CD4-positive, alpha-beta T cell treated with Interleukin-1 beta for 1 hour (primary cell): ENCODE data around the gene SLC25A31.

Experiments
- DNase-seq, 2 donors: peaks; one replicate each; pipeline ENCODE4 v3.0.0-alpha.2; 2020 to 2022

SLC25A31 gene

DNA sequence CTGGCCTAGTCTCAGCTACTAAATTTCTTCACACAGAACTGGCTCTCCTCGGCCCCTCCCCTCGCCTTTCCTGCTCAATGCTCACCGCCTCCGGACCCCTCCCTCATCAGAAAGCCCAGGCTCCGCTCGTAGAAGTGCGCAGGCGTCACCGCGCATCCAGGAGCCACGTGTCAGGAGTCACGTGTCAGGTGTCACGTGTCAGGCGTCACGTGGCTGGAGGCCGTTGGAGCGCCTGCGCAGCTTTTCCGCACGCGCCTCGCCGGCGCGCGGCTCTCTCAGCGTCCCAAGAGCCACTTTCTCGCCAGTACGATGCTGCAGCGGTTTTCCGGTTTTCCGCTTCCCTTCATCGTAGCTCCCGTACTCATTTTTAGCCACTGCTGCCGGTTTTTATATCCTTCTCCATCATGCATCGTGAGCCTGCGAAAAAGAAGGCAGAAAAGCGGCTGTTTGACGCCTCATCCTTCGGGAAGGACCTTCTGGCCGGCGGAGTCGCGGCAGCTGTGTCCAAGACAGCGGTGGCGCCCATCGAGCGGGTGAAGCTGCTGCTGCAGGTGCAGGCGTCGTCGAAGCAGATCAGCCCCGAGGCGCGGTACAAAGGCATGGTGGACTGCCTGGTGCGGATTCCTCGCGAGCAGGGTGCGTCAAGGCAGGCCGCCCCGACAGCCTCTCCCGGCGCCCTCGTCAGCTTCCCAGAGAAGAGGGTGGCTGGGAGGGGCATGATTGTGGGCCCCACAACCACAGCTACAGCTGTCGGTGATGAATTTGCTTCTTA is at the start of gene SLC25A31:
Gene SLC25A31 (plus strand): TSS at position 259 of the 772 bp plus-strand sequence. CDS start 146 bp downstream, at position 405.
- DNase-seq: no peak

DNA sequence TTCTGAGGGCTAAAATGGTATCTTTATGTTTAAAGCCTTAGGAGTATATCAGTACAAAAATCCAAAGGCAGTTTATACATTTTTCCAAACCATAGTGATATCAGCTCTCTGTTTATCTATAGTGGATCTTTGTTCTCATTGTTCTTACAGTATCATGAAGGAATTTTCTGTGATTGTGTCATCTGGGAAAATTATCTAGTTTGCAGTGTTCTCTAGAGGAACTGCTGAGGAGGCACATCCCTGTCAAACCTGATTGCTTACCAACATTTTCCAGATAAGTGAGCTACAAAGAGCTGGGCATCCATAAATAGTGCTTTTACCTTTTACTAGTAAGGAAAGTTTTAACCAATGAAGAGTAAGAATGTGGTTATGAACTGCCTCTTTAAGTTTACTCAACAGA is 44.9 kb upstream of the SLC25A31 start:
- DNase-seq: no peak

DNA sequence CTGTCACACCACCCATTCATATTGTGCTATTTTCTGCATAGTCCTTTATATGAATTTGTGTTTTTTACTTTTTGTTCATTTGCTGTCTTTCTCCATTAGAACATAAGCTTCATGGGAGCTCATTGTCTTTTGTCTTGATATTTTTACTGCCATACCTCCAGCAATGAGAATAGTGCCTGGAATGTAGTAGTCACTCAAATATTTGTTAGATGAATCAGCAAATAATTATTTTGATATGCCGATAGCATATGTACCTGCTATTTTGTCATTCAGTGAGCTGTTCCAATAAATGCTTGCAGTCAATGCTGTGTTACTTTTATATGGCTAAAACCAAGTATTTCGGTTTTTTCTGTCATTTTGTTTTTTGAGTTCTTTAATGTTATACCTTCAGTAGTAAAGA is 43.5 kb upstream of the SLC25A31 start:
- DNase-seq: no peak

DNA sequence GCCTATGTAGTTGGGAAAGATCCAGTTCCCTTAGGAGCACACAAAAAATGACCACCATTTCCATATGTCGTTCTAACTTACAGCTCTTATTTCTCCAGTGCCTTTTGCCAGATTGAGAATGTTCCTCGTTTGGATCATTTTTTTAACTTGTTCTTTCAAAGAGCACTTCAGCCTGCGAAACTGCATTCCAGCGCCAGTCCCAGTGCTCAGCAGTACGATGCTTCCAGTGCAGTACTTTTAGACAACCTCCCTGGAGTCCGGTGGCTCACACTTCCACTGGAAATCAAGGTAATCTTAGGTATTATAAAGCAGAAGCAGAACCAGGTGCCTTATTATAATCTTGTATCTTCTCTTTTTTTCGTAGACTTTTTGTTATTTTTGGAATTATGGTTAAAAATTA is 42.6 kb upstream of the SLC25A31 start:
- DNase-seq: no peak

DNA sequence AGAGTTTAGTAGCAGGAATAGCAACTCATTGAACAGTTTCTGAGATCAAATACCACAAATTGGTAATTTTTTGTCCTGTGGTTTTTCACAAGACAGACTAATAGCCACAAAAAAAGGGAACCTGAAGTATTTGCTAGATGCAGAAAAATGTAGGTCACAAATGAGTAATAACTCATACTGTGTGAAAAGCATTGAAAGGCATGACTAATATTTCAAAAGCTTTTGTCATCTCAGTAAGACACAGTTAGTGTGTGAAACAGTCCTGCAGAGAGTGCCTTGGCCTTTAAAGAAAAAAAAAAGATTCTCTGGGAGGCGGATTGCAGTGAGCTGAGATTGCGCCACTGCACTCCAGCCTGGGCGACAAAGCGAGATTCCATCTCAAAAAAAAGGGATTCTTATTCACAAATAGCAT is 31.4 kb upstream of the SLC25A31 start:
- no peak for DNase-seq

DNA sequence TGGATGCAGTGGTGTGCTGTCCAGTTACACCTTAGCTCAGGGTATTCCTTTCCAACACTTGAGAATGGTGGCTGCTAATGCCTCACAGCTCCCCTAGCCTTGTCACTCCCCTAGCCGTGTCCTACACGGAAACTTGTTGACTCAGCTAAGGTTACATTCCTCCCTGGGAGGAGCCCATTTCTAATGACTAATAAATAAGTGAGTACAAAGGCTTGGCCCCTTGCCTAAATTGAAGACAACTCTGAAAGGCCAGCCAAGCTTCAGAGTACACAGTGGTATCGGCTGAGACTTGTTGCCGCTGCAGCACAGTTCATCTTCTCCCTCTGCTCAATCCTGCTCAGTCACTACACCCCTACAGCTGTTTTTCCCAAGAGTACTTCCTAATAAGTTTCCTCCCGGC is 21.2 kb upstream of the SLC25A31 start:
- DNase-seq: no peak

DNA sequence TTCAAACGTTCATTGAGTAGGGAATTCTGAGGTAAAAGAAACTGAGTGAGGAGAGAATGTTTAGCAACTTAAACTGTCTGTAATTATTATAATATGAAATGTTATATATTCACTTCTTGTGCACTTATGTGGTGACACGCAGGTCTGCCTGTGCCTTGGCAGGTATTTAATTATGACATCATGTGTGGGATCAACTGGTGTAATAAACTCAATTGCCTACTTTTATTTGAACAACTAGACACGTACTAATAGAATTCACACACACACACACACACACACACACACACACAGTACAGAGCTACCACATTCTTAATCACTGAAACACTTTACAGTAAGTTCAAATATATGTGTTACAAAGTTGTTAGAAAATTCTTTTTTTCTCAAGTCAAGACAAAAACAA is 20.7 kb upstream of the SLC25A31 start:
- DNase-seq: no peak

DNA sequence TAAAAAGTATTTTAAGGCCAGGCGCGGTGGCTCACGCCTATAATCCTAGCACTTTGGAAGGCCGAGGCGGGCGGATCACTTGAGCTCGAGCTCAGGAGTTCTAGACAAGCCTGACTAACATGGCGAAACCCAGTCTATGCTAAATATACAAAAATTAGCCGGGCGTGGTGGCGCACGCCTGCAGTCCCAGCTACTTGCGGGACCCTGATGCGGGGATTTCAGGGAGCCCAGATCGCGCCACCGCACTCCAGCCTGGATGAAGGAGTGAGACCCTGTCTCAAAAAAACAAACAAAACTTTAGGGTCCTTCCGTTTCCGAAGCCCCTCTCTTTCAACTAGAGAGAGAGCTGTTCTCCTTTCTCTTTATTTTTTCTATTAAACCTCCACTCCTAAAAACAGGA is 1.2 kb downstream of the SLC25A31 start:
- no peak for DNase-seq

DNA sequence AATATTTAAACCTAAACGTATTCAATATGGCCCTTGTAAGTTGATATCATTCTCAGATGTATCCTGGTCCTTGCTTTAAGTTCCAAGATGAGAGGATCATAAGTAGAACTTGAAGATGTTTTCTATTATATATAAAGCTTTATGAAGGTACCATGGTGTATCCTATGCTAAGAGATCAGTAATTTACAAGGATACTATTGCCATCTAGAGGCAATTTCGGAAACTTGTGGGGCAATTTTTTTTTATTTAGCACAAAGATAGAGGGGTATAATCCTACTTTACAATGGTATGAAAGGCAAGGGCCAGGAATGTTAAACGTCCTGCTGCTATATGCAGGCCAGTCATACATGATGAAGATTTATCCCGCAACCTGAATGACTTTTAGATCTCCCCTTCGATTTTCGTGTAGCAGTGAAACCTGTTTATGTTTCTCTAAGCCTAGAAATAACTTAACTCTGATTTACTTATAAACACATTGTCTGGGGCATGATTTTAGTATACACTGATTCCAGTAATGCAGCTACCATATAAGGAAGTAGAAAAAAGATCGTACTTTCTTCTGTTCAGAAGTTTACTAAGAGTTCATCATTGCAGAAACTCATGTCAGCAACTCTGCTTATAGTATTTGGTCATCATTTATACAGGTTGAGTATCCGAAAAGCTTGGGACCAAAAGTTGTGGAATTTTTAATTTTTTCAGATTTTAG is 2.6 kb downstream of the SLC25A31 start:
- no peak for DNase-seq

DNA sequence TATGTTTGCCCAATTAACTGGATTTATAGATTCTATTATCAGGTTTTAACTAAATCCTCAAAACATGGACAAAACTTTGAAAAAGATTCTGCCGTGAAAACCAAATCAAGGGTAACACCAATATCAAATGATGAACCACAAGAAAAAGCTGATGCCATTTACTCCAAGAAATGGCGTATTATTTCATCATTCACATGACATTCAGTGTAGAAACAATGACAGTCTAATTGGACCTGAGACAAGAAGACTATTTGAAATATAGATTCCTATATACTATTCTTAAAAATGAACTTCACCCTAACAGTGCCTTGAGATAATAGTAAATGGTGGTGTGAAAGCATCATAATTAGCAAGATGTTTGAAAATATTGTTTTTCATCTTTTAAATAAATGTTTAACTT is 4.8 kb downstream of the SLC25A31 start:
- DNase-seq: no peak

DNA sequence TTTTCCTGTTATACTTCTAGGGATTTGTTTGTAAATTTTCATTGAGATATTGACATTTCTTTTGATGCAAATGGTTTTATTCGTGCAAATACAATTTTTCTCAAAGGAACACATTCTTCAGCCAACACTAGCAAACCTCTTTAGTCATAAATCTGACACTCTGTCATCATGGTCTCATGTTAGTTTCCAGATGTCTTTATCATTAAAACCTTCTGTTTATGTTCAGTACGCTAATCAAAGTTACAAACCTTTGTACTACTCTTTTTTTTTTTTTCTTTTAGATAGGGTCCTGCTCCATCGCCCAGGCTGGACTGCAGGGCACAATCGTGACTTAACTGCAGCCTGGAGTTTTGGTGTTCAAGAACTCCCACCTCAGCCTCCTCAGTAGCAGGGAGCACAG is 7.1 kb downstream of the SLC25A31 start:
- no peak for DNase-seq

DNA sequence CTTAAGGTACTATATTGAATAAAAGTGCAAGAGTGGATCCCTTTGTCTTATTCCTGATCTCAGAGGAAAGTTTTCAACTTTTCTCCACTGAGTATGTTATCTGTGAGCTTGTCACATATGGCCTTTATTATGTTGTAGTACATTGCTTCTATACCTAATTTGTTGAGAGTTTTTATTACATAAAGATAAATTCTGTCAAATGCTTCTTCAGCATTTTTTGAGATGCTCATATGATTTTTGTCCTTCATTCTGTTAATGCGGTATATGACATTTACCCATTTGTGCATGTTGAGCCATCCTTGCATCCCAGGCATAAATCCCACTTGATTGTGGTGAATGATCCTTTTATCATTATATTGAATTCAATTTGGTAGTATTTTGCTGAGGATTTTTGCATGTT is 11.0 kb downstream of the SLC25A31 start:
- no peak for DNase-seq

DNA sequence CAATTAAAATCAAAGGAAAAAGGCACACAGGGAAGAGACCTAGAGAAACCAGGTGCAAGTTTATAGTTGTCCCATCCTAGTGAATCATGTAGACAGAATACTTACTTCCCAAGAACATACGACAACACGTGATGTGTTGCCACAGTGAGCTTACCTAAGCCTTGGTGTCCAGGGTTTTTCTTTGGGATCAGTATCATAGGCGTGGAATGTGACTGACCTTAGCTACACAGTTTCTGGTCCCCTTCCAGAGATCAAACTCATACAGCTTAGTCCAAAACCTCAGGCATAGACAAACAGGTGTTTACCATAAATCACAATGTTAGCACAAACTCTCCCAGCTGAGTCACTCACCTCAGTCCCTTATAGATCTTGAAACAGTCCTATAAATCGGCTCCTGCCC is 17.7 kb downstream of the SLC25A31 start:
- no peak for DNase-seq

DNA sequence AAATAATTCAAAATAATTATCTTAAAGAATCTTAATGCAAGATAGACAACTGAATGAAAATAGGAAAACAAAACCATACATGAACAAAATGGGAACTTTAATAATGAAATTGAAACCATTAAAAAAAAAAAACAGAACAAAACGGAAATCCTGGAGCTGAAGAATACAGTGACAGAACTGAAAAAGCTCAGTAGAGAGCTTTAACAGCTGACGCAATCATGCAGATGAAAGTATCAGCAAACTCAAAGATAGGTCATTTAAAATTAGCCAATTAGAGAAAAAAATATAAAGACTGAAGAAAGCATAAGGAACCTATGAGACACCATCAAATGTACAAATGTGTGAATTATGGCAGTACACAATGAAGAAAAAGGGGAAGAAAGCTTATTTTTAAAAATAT is 18.8 kb downstream of the SLC25A31 start:
- DNase-seq: no peak

DNA sequence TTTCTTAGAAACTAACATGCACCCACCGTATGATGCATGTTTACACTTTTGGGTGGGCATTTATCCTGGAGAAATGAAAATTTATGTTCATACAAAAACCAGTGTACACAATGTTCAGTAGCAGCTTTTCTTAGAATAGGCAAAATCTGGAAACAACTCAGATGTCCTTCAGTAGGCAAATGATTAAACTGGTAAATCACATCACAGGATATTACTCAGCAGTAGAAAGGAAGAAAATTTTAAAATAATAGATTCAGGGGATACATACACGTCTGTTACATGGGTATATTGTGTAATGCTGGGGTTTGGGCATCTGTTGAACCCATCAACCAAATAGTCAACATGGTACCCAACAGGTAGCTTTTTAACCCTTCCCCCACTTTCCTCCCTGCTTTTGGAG is 26.7 kb downstream of the SLC25A31 start:
- no peak for DNase-seq

DNA sequence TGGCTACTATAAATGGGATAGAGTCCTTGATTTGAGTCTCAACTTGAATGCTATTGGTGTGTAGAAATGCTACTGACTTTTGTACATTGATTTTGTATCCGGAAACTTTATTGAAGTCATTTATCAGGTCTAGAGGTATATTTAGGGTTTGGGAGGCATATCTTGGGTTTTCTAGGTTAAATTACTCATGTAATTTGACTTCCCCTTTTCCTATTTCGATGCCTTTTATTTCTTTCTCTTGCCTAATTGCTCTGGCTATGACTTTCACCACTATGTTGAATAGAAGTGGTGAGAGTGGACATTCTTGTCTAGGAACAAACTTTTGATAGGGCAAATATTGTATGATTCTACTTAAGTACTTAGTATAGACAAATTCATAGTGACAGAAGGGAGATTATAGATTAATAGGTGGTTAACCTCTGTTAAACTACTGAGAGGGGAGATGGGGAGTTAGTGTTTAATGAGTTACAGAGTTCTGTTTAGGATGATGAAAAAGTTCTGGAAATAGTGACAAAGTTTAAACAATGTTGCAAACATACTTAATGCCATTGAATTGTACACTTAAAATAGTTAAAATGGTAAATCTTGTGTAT is 29.1 kb downstream of the SLC25A31 start:
- DNase-seq: no peak

DNA sequence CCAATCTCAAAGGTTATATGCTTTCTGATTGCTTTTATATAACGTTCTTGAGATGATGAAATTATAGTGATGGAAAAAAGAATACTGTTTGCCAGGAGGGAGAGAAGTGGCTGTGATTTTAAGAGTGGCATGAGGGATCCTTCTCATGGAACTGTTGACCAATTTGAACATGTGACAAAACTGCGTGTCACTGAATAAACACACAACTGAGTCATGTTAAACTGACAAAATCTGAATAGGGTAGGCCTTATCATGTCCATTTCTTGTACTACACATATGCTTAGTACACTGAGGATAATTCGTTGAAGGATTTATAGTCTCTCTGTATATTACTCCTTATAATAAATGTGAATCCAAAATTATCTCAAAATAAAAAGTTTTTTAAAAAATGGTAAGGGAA is 29.7 kb downstream of the SLC25A31 start:
- no peak for DNase-seq

DNA sequence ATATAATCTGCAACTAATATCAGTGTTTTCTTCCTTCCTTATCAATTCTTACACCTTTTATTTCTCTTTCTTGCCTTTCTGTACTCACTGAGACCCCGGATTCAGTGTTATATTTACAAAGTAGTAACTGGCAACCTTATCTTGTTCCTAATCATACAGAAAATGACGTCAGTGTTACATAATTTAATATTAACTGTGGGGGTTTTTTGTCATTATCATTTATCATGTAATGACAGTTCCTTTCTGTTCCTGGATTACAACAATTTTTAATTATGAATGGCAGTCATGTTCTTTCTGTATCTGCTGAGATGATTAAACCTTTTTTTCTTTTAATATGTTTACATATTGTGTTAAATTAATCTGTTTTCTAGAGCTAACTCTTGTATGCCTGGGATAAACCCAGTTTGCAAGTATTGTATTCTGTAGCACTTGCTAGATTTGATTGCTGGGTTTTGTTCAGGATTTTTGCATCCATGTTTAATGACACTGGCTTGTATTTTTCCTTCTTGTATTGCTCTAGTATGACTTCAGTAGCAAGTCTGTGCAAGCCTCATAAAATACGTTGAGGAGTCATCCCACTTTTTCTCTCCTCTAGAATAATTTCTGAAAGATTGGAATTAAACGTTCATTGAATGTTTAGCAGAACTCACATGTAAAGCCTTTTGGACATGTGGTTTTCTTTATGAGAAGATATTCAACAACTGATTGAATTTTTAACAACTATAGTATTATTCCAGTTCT is 41.5 kb downstream of the SLC25A31 start:
- DNase-seq: no peak

DNA sequence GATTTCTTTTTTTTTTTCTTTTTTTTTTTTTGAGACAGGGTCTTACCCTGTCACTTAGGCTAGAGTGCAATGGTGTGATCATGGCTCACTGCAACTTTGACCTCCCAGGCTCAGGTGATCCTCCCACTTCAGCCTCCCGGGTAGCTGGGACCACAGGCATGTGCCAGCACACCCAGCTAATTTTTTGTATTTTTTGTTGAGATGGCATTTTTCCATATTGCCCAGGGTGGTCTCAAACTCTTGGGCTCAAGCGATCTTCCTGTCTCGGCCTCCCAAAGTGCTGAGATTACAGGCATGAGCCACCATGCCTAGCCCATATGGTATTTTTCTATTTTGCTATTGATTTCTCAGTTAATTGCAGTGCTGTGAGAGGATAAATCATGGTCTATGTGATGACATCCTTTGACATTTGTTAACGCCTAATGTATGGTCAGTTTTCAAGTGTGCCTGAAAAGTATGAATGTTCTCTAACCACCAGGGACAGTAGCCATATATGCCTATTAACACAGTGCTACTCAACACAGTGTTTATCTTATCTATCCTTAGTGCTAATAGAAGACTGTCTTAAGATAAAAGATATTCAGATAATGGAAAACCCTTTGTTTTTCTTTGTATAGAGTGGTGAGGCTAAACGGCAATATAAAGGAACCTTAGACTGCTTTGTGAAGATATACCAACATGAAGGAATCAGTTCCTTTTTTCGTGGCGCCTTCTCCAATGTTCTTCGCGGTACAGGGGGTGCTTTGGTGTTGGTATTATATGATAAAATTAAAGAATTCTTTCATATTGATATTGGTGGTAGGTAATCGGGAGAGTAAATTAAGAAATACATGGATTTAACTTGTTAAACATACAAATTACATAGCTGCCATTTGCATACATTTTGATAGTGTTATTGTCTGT is 42.8 kb downstream of the SLC25A31 start:
- no peak for DNase-seq

DNA sequence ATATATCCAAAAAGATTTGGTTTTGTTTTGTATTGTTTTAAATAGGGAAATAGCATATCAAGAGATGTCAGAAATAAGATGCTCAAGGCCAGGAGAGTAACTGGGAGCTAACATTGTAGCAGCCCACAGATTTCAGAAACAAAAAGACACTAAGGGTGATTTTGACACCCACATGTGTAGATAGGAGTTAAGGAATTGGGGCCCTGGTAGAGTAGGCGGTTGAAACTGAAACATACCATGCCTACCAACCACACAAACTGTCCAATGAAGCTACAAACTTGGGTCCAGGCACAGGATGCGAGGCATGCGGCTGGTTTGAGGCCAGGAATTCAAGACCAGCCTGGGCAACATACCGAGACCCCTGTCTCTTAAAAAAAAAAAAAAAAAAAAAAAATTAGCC is 45.6 kb downstream of the SLC25A31 start:
- no peak for DNase-seq

DNA sequence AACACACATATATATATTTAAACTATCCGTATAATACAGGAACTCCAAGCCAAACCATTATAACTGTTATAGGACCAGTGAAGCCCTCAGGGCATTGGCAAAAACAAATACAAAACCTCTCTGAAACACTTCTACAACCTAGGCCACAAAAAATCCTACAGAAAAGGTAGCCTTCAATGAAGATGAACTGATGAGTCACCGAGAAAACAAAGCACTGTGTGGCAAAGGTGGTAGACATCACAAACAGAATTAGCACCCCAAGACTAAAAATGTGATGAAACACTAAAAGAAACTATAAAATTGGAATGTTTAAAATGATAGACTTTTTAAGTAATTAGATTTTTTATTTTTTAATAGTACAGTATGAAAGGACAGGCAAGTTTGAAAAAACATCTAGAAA is 46.4 kb downstream of the SLC25A31 start:
- DNase-seq: no peak

DNA sequence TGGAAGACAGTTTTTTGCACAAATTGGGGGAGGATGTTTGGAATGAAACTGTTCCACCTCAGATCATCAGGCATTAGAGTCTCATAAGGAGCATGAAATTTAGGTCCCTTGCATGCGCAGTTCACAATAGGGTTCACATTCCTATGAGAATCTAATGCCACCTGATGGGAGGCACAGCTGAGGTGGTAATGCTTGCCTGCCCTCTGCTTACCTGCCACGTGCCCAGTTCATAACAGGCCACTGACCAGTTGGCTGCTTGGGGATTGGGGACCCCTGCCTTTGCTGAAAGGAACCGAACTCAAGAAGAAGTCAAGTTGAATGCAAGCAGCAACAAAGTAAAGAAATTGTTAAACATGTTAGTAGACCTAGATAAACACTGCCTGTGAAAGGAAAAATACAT is 47.3 kb downstream of the SLC25A31 start:
- DNase-seq: no peak
